Colonic mucosa (tissue), 4 donors: ENCODE measurements around the gene SETD1A. TPM values are rescaled to one million over a fixed set of nuclear protein-coding genes. Genes with fewer than 3 reads are reported as not detected.
"Not testable (repeated sequence)": the region's sequence is repeated elsewhere in the genome, so short reads cannot be mapped to it uniquely, and the experiment has no call there.

ENCODE experiments used
- DNase-seq: peaks from one replicate; pipeline ENCODE4 v3.0.0-alpha.2; 2020
- H3K27ac ChIP-seq: fragments of 200-600 bp; one replicate; pipeline ENCODE4 v1.8.0; 2021
- H3K27me3 ChIP-seq: fragments of 200-600 bp; one replicate; pipeline ENCODE4 v1.8.0; 2021
- H3K36me3 ChIP-seq: fragments of 200-600 bp; one replicate; pipeline ENCODE4 v1.8.0; 2021
- H3K4me1 ChIP-seq: fragments of 200-600 bp; one replicate; pipeline ENCODE4 v1.8.0; 2021; ENCODE audit warnings: mild to moderate bottlenecking
- H3K4me3 ChIP-seq: fragments of 200-600 bp; one replicate; pipeline ENCODE4 v1.8.0; 2021
- H3K9ac ChIP-seq, 2 donors: one replicate each; pipeline ENCODE4 v1.7.0; 2013; ENCODE audit warnings: control low read depth in 2 of 2, low read depth in 2 of 2, low read length in 2 of 2
- H3K9me3 ChIP-seq: fragments of 200-600 bp; one replicate; pipeline ENCODE4 v1.8.0; 2021
- intact Hi-C: fragments of 100-400 bp; cut with DNase I; formaldehyde crosslinking; loops from one replicate; pipeline ENCODE4 v1.14.1; 2022
- total RNA-seq, 2 donors: library from RNA; stranded (reverse); fragmentation: NEBNext Ultra II Directional in 1 of 2; extraction: Animal tissue kit (Norgen Biotek cat#: 25700) in 1 of 2; gene quantifications; one replicate each; pipeline ENCODE4 v1.2.1, GENCODE V29; 2021
- TF ChIP-seq, protein P1 (sequence below): fragments of 200-600 bp; IDR thresholded peaks from one replicate; pipeline ENCODE4 v1.8.0; 2022; ENCODE audit warnings: antibody characterized with exemption, mild to moderate bottlenecking
- donor health status: healthy.
- donor health status: DM: no; HTN: no; CAD: no.
- donor health status: DM: no; HTN: no; CAD: no.

SETD1A gene
- total RNA-seq, 2 donors from 2014 or later, result 11.6 to 15.9 TPM

- peaks cover 10% of the 10 kb centered on the region for H3K27me3 ChIP-seq
- no peak for DNase-seq
- no peak overlapping the region for H3K27ac ChIP-seq
These were observed 51.0 kb downstream of the SETD1A start for GRCh38 chr16:31008551-31008950.

DNA sequence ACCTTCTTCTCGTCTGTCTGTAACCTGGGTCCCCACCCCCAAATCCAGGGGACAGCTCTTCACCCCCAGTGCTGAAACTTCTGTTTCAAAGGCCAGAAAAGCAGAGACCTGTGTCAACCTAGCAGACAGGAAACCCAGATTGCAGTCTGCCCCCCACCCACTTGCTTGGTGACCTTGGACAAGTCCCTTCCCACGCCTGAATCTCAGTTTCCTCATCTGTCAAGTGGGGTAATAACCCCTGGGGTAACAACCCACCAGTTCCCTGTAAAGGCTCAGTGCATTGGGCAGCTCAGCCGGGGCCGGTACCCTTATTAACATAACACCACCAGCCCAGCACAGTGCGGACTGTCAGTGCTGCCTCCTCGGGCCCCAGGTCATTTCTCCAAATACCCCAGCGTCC lies 51.6 kb downstream of the SETD1A start:
- DNase-seq, result no peak
- H3K27me3 ChIP-seq, result peaks cover 10% of the 10 kb centered on the region
- H3K9me3 ChIP-seq, result no peaks in the 10 kb centered on the region
- TF ChIP-seq, protein P1, sequence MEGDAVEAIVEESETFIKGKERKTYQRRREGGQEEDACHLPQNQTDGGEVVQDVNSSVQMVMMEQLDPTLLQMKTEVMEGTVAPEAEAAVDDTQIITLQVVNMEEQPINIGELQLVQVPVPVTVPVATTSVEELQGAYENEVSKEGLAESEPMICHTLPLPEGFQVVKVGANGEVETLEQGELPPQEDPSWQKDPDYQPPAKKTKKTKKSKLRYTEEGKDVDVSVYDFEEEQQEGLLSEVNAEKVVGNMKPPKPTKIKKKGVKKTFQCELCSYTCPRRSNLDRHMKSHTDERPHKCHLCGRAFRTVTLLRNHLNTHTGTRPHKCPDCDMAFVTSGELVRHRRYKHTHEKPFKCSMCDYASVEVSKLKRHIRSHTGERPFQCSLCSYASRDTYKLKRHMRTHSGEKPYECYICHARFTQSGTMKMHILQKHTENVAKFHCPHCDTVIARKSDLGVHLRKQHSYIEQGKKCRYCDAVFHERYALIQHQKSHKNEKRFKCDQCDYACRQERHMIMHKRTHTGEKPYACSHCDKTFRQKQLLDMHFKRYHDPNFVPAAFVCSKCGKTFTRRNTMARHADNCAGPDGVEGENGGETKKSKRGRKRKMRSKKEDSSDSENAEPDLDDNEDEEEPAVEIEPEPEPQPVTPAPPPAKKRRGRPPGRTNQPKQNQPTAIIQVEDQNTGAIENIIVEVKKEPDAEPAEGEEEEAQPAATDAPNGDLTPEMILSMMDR, result no peak
- H3K9ac ChIP-seq, result no peak overlapping the region
- H3K27ac ChIP-seq, result no peak overlapping the region
- H3K36me3 ChIP-seq, result no peaks in the 10 kb centered on the region
- intact Hi-C loops, result no loop called here
- no peaks in the 10 kb centered on the region for H3K4me1 ChIP-seq
- H3K4me3 ChIP-seq, result no peak overlapping the region

More at GRCh38 chr16:31008551-31008950, 51.0 kb downstream of the SETD1A start:
- Histone ChIP-seq H3K9ac (no peak overlapping the region), H3K4me1 (no peaks in the 10 kb centered on the region), H3K4me3 (no peak overlapping the region), H3K36me3 (no peaks in the 10 kb centered on the region), H3K9me3 (no peaks in the 10 kb centered on the region)
- intact Hi-C loops, result no loop called here
- TF ChIP-seq, protein P1, result no peak

DNA sequence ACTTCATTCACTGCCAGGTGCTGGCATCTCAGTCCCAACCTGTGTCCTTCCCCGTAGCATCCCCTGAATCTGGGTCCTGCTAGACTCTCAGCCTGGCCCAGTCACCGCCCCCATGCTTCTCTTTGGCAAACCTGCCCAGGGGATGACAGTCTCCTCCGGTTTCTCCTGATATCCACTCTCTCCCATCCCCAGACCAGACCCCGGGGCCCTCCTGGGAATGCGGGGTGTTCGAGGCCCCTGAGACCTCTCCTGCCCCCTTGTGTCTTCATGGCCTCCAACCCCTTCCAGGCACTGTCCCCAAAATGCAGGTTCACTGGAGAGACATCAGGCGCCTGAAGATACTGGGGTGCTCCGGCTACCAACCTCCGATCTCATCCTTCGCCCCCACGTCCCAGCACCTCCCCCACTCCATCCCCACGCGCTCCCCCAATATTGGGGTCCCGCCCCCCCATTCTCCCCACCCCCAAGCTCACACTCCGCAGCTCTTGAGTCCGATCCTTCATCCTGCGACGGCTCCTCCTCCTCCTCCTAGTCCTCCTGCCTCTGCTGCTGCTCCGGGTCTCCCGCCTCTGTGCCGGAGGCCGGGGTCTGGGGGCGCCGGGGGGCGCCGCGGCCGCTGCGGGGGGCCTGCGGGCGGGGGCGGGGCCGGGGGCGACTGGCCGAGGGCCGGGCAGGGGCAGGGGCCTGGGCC lies 52.5 kb downstream of the SETD1A start:
- no peak overlapping the region for H3K9ac ChIP-seq
- H3K9me3 ChIP-seq, result no peaks in the 10 kb centered on the region
- TF ChIP-seq, protein P1, result no peak
- H3K36me3 ChIP-seq, result no peaks in the 10 kb centered on the region
- peaks cover 10% of the 10 kb centered on the region for H3K27me3 ChIP-seq
- no peak for DNase-seq
- H3K27ac ChIP-seq, result no peak overlapping the region
- H3K4me3 ChIP-seq, result no peak overlapping the region
- intact Hi-C loops, result no loop called here
- H3K4me1 ChIP-seq, result no peaks in the 10 kb centered on the region

- TF ChIP-seq, protein P1, result no peak
- peaks cover 10% of the 10 kb centered on the region for H3K27me3 ChIP-seq
- H3K9me3 ChIP-seq, result no peaks in the 10 kb centered on the region
- no peak within 1 kb of the TSS for H3K27ac ChIP-seq
- H3K4me1 ChIP-seq, result no peaks in the 10 kb centered on the region
- DNase-seq, result no peak
- no peak within 1 kb of the TSS for H3K9ac ChIP-seq
- intact Hi-C loops, result no loop called here
- H3K36me3 ChIP-seq, result no peaks in the 10 kb centered on the region
- no peak within 1 kb of the TSS for H3K4me3 ChIP-seq
These were observed 53.2 kb downstream of the SETD1A start, which contains the start of gene STX1B for GRCh38 chr16:31010585-31011325. TSS of gene STX1B (minus strand) at chr16:31010638. CDS start at chr16:31010396, 242 bp downstream.

GRCh38 chr16:31011815-31012214 lies 54.3 kb downstream of the SETD1A start:
- H3K36me3 ChIP-seq, H3K4me3 ChIP-seq, DNase-seq, H3K9me3 ChIP-seq, H3K9ac ChIP-seq, intact Hi-C loops, H3K27ac ChIP-seq, H3K27me3 ChIP-seq, H3K4me1 ChIP-seq: not testable (repeated sequence)

DNA sequence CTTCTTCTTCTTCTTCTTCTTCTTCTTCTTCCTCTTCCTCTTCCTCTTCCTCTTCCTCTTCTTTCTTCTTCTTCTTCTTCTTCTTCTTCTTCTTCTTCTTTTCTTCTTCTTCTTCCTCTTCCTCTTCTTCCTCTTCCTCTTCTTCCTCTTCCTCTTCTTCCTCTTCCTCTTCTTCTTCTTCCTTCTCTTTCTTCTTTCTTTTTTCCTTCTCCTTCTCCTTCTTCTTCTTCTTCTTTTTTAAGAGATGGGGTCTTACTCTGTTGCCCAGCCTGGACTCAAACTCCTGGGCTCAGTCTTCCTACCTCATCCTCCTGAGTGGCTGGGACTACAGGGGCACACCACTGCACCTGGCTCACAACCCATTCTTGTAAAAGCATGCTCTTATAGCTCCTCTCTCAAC lies 55.7 kb downstream of the SETD1A start:
- H3K4me3 ChIP-seq, H3K4me1 ChIP-seq, H3K36me3 ChIP-seq, H3K27ac ChIP-seq, H3K9ac ChIP-seq, H3K27me3 ChIP-seq, DNase-seq, H3K9me3 ChIP-seq, intact Hi-C loops: not testable (repeated sequence)
